Activated naive CD4-positive, alpha-beta T cell treated with anti-CD3 and anti-CD28 coated beads, Interleukin-2, amount 50 U/mL, for 16 hours (primary cell): ENCODE measurements around the gene PDE4D.
"Not testable (repeated sequence)": the region's sequence is repeated elsewhere in the genome, so short reads cannot be mapped to it uniquely, and the experiment has no call there.

Experiments
- DNase-seq: peaks from one replicate; pipeline ENCODE4 v3.0.0-alpha.2; 2020

Gene PDE4D

GRCh38 chr5:59458966-59459729, 434.4 kb downstream of the PDE4D start:
- no peak for DNase-seq

DNA sequence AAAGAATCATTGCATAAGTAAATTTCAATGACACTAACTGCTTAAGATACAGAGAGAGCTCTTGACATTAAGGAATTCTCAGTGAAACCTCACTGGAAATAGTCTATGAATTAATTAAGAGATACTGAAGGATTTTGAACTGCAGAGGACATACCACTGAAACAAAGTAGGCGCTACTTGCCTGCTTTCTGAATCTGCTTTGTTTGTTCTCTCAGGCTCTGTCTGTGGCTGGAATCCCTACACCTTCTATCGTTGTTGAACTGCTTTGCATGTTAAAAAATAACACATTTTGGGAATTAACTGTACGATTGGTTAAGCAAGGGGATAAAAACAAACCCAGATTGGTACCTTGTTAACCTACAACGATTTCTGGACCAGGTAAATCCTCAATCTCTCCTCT, 435.2 kb downstream of the PDE4D start:
- DNase-seq, result no peak

DNA sequence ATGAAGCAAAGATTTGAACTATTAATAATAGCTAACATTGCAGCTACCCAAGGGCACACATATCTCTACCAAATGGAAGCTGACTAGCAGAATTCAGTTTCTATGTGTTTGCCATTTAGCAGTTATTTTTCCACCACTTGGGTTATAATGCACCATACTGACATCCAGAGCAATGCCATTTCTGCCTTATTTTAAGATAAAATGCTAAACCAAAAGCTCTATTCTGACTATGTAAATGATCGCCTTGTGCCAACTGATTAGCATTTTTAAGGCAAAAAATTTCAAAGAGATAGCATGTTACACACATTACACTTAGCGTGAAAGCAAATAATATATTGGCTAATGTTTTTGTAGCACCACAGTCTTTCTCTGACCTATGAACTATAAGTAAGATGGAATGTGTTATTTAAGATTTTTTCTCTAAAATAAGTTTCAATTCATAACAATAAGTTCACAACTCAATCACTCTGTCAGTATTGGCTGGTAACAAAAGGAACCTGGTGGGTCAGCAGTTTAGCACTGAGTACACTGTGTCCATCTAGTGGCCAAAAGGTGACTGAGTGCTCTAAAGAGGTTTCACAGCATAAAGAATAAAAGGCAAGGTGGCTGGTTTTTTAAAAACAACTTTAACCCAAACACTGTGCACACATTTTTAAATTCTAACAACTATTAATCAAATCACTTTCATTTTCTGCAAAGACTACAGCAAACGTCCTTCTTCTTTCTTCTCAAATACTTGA, 443.5 kb downstream of the PDE4D start:
- no peak for DNase-seq

DNA sequence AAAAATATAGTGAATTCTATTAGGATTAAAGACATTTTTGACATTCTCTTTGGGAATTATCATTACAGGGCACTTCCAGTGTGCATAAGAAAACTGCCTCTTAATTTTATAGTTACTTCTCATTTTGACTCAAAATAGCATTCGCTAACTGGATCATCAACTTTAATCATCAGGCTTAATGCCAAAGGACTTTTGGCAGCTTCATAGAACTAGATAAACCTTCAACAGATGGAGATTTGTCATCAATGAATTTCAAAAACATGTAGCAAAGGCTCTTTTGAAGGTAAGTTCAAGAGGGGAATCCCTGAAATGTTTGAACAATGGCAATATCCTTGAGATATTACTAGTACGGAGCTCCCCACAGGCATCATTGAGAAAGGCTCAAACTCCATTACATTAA, 447.2 kb downstream of the PDE4D start:
- DNase-seq, result no peak

DNA sequence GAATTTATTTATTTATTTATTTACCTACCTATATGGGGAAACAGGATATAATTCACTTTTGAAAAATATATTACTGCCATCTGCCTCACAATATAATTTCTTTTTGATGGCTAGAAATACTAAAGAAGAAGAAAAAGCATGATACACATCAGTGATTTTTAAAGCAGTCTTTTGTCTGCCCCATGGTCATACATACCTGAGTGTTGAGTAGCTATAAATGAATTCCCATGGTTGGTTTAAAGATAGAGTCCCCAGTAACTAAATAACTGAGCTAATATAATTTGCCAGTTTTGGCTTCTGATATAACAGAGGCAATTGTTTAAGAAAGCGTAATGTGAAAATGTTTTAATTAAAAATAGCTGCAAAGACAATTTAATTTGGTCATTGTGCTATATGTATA, 447.8 kb downstream of the PDE4D start:
- DNase-seq, result no peak

DNA sequence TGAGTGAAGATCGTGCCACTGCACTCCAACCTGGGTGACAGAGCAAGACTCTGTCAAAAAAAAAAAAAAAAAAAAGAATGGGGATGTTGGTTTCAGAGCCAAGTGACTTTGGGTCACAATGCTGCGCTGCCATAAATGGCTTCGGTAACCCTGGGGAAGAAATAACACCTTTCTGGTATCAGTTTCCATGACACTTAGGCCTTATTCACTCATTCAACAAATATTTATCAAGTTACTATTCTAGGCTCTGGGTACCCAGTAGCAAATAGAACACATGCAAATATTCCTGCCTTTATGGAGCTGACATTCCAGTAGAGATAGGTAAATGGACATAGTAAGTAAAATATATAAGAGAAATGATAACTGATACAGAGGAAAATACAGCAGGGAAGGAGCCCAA, 454.2 kb downstream of the PDE4D start:
- no peak for DNase-seq

- no peak for DNase-seq
Measured at GRCh38 chr5:59437176-59437575, 456.4 kb downstream of the PDE4D start.

DNA sequence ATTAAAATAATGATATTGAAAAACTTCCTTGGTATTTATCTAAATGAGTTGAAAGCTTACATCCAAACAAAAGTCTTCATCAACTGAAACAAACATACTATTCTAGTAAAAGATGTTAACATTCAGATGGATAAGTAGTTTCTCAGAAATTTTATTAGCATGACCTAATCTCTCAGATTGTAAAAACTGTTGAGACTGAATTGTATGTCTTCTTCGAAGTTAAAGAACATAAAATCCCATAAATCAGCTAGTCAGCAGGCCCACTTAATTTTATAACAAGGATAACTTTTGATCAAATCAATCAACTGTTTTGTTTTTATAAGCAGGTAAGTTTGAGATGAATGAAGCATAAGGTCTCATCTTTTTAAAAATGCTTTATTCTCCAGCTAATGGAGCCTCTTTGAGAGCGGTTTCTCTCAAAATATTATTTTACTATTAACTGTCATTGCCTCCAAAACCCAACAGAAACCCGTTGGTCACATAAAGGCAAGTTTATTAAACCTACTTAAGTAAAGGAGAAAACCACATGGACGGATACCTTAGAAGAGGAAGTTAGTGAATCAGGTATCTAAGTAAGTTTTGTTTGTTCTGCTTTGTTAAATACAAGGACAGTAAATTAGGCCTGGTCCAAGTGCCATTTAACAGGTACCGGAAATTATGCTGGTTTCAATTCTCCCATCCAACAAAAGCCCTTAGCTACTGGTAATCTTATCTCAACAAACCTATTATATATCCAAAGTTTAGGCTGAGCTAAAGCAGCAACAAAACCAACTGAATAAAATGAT, 457.0 kb downstream of the PDE4D start:
- DNase-seq, result no peak

DNA sequence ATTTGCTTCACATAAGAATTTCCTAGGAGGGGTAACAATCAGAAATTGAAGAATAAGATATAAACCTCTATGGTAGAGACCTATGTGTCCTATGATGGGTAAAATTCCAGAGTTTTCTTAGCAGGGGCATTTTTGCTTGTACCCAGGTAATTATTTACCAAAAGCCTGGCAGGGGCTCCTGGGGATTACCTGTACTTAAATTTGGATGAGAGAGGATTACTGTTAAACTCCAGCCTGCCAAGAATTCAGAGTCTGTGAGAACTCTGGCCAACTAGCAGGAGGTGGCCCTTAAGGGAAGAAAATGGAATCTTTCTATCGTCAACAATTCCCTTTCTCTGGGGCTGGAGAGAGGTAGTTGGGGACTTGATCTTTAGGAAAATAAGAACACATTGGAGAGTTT, 460.4 kb downstream of the PDE4D start:
- DNase-seq, result no peak

DNA sequence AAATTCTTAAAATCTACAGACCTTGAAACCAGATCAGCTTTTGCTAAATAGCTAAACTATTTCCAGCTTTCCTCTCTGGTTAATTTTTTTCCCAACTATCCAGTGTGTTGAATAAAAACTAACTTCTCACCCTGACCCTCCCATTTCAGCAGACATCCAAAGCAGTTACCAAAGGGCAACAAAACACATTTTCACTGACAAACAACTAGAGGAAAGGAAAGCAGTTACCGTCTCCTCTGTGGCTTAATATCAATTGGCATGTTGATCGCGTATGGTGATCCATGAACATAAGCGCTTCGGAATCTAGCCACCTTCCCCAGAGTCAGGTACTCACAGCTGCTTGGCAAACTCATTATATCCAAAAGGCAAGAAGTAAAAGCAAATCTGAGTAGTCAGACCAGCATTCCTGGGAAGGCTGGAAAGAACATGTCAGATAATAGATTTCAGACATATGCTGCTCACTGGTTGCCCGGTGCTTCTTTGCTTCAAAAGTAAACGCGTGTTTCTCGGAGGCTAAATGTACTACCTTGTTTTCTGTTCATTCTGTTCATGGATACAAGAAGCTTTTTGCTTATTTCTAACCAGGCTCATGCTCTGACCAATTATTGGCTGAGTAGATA, 463.4 kb downstream of the PDE4D start:
- no peak for DNase-seq

- DNase-seq, result no peak
Measured at GRCh38 chr5:59428391-59428790, 465.1 kb downstream of the PDE4D start.

- no peak for DNase-seq
Measured at GRCh38 chr5:59424515-59424914, 469.0 kb downstream of the PDE4D start.

DNA sequence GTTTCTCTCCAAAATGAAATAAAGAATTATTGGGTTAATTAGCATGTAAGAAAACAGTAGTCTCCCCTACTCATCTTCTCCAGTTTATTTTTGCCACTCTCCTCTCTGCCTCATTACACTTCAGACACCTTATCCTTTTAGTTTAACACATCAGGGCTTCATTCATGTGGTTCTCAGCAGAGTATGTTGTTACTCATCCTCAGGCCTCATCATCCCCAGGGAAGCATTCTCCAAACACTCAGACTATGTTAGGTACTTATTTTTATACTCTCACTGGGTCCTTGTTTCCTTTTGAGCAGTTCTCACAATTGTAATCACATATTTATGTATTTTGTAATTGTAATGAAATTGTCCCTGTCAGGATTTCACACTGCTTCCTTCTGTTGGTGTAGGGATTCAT, 470.5 kb downstream of the PDE4D start:
- no peak for DNase-seq

DNA sequence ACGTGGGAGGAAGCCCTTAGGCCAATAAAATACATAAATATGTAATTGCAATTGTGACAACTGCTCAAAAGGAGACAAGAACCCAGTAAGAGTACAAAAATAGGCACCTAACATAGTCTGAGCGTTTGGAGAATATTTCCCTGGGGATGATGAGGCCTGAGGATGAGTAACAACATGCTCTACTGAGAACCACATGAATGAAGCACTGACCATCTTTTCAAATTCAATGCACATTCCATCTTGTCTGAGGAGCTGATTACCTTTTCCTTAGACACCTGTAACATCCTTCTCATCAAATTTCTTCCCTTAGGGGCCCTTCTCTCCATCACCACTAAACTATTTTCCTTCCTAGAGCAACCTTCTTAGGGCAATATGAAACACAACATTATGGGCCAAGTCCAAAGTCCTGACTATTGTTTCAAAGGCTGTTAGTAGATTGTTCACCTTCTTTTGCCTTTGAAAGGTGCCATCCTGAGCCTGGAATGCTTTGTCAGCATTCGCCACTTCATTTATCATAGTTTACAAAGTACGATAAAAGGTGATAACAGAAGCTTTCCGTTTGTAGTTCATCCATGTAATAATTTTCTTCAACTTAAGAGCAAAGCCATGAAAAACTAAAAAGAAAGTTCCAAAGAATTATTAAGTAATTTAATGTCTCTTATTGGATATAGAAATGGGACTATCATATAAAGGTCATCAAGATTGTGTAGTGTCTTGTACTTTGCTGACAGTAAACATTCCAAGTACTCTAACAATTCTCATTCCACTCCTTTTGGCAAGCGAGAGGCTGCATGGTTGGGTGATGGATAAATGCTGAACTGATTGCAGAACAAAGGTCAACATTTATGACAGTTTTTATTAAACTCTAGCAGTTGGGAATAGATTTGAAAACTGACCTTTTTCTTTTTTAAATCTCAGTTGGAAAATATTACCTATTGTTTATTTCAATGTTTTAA, 471.3 kb downstream of the PDE4D start:
- no peak for DNase-seq

- no peak for DNase-seq
Measured at GRCh38 chr5:59420596-59420995, 472.9 kb downstream of the PDE4D start.

GRCh38 chr5:59418808-59419207, 474.7 kb downstream of the PDE4D start:
- no peak for DNase-seq

- DNase-seq, result no peak
Measured at GRCh38 chr5:59416451-59416850, 477.1 kb downstream of the PDE4D start.

- no peak for DNase-seq
Measured at GRCh38 chr5:59416026-59416425, 477.5 kb downstream of the PDE4D start.

GRCh38 chr5:59412428-59412827, 481.1 kb downstream of the PDE4D start:
- DNase-seq, result no peak

DNA sequence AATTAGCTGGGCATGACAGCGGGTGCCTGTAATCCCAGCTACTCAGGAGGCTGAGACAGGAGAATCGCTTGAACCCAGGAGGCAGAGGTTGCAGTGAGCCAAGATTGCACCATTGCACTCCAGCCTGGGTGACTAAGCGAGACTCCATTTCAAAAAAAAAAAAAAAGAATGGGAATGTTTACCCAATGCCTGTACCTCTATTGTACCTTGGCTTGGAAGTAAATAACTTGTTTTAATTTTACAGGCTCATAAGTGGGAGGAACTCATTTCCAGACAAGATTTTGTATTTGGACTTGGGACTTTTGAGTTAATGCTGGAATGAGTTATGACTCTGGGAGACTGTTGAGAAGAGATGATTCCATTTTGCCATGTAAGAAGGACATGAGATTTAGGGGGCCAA, 484.5 kb downstream of the PDE4D start:
- DNase-seq, result not testable (repeated sequence)

- DNase-seq, result no peak
Measured at GRCh38 chr5:59407967-59408366, 485.6 kb downstream of the PDE4D start.

DNA sequence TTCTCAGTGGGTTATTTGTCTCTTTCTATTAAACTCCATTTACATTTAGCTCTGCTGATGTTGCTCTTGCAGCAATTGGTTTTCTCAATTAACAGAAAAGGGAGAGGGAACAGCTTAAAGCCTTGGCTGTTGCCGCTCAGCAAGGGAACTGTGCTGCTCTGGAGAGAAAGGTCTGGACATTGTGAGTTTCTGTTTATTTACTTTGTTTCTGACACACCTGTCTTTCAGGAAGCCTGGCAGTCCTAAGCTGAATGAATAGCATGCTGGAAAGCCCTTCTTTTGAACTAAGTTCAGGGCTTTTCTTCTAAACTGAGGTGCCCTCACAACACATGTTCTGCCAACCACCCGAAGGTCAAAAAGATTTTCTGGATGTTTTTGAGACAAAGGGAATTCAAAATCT, 491.9 kb downstream of the PDE4D start:
- no peak for DNase-seq
